ENCODE results near the gene DNAJC5. TPM values are rescaled to one million over a fixed set of nuclear protein-coding genes. Genes with fewer than 3 reads are reported as not detected.
A peak's percentile ranks its signal among the peaks of the same experiment; 100 is the strongest.

The DNAJC5 gene
- polyA plus RNA-seq, 4 donors = 26.5 to 38.5 (median 32.2) TPM

- DNase-seq (ENCODE audit: low read depth in 4 of 4, low spot score in 2 of 4) = no peak
These were observed 83.6 kb downstream of the DNAJC5 start for GRCh38 chr20:63978319-63979228.

DNA sequence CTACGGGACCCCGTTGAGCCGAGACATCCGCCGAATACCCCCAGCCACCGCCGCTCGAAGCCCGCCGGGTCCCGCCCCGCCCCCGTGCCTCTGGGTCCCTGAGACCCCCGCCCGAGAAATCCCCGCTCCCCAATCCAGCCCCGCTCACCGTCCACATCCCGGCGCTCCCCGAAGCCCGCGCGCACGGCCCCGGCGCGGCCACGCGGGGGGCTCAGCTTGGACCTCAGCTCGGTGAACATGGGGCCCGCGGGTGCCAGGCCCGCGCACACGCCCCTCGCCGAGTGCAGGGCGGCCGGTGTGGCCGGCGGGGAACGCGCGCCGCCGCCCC, 84.3 kb downstream of the DNAJC5 start:
- no peak for DNase-seq (ENCODE audit: low read depth in 4 of 4, low spot score in 2 of 4)

DNA sequence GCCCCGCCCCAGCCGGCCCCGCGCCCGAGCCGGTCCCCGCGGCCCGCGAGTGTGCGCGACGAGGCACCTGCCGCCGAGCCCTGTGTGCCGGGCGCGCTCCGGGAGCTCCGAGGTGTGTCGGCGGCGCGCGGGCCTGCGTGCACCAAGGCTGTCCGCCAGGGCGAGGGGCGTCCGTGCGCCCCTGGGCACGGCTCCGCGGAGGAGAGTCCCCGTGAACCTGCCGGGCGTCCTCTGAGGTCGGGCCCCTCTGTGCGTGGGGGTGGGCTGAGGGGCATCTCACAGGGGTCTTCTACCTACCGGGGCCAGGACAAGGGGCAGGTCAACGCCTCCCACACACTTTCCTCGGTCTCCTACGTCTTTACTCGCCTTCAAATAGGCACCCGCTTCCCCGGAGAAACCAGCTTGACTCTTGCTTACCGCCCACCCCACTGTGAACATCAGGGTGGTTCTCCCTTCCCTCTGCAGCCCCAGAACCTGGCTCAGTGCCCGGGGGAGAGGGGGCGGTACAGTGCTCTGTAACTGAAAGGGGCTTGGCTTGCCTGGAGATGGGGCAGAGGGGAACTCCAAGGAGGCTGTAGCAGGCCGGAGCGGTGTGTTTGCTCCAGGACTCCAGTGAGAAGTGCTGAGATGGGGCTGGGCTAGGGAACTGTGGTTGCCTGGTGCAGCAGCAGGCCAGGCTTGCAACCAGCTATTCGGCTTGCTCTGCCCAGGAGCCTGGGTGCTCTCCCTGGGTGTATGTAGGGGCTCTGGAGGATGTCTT, 84.8 kb downstream of the DNAJC5 start, which contains the start of gene SAMD10:
TSS of gene SAMD10 (minus strand) at position 86 of the 760 bp plus-strand sequence. CDS start 175 bp downstream, outside the sequence.
- no peak for DNase-seq (ENCODE audit: low read depth in 4 of 4, low spot score in 2 of 4)

- no peak for DNase-seq (ENCODE audit: low read depth in 4 of 4, low spot score in 2 of 4)
These were observed 85.4 kb downstream of the DNAJC5 start for GRCh38 chr20:63980317-63980805.

DNA sequence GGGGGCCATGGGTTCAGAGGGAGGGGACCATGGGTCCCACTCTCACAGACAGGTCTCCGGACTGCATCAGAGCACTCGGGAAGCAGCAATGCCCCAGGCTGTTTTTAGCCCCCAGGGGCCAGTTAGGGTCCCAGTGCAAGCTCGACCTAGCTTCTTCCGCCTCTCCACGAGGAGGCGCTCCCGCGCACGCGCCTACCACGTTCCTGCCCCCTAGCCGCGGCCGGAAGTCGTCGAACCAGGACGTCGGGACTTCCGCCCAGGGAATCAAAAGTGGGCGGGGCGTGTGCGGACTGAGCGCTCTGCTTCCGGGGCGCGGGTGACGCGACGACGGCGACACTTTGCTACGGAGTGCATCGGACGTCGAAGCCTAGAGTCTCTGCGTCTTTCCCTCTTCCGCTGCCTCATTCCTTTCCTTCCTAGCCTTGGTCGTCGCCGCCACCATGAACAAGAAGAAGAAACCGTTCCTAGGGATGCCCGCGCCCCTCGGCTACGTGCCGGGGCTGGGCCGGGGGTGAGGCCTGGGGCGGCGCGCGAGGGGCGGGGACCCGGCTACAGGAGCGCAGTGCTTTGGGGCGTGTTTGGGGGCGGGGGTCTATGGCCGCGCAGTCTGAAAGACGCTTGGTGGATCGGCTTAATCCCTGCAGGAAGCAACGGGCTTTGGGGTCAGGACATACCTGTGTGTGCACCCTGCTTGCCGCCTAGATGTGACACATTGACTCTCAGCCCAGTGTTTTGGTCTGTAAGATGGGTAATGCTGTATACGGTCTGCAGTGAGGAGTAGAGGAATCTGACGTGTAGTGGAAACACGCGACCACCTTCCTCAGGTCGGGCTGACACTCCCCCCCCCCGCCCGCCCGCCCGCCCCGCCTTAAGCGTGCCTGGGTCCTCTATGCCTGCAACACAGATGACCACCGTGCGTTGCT, 86.1 kb downstream of the DNAJC5 start, which contains the start of gene PRPF6:
TSS of gene PRPF6 (plus strand) at position 327 of the 923 bp plus-strand sequence. CDS start at position 441, 114 bp downstream.
- peak; percentile 72 to 89 (median 82) for DNase-seq (ENCODE audit: low read depth in 4 of 4, low spot score in 2 of 4)

GRCh38 chr20:63982937-63983336, 88.0 kb downstream of the DNAJC5 start:
- no peak for DNase-seq (ENCODE audit: low read depth in 4 of 4, low spot score in 2 of 4)

Other genes with a start within 250 kb of the DNAJC5 start
- 10 to 100 TPM; 25.4 to 44.1 (median 33.6) TPM for gene STMN3, start 241.7 kb upstream of the DNAJC5 start, polyA plus RNA-seq (ENCODE audit: insufficient read length in 4 of 4)
- 10 to 100 TPM; 14.0 to 26.9 (median 19.3) TPM for gene RTEL1, start 236.8 kb upstream of the DNAJC5 start, polyA plus RNA-seq (ENCODE audit: insufficient read length in 4 of 4)
- gene TNFRSF6B, start 198.5 kb upstream of the DNAJC5 start, polyA plus RNA-seq (ENCODE audit: insufficient read length in 4 of 4) = 1 to 10 TPM; 1.6 to 3.8 (median 2.9) TPM
- gene ARFRP1, start 187.2 kb upstream of the DNAJC5 start, polyA plus RNA-seq (ENCODE audit: insufficient read length in 4 of 4) = 10 to 100 TPM; 33.5 to 40.8 (median 36.9) TPM
- 10 to 100 TPM; 15.1 to 27.6 (median 23.7) TPM for gene ZGPAT, start 187.1 kb upstream of the DNAJC5 start, polyA plus RNA-seq (ENCODE audit: insufficient read length in 4 of 4)
- gene LIME1, start 158.5 kb upstream of the DNAJC5 start, polyA plus RNA-seq (ENCODE audit: insufficient read length in 4 of 4) = 10 to 100 TPM in 3 of 4 donors, 1 to 10 TPM in 1; 3.4 to 17.9 (median 12.8) TPM
- gene SLC2A4RG, start 155.3 kb upstream of the DNAJC5 start, polyA plus RNA-seq (ENCODE audit: insufficient read length in 4 of 4) = 100 to 1,000 TPM in 3 of 4 donors, 10 to 100 TPM in 1; 74.0 to 144 (median 117) TPM
- 10 to 100 TPM; 13.9 to 25.7 (median 20.6) TPM for gene ZBTB46, start 63.9 kb upstream of the DNAJC5 start, polyA plus RNA-seq (ENCODE audit: insufficient read length in 4 of 4)
- not detected for gene ABHD16B, start 33.6 kb upstream of the DNAJC5 start, polyA plus RNA-seq (ENCODE audit: insufficient read length in 4 of 4)
- gene TPD52L2, start 29.9 kb upstream of the DNAJC5 start, polyA plus RNA-seq (ENCODE audit: insufficient read length in 4 of 4) = 10 to 100 TPM; 82.9 to 96.6 (median 95.2) TPM
- gene UCKL1, start 61.3 kb downstream of the DNAJC5 start, polyA plus RNA-seq (ENCODE audit: insufficient read length in 4 of 4) = 10 to 100 TPM; 36.6 to 76.7 (median 57.0) TPM
- gene ZNF512B, start 74.8 kb downstream of the DNAJC5 start, polyA plus RNA-seq (ENCODE audit: insufficient read length in 4 of 4) = 10 to 100 TPM; 21.4 to 36.0 (median 29.4) TPM
- 10 to 100 TPM in 2 of 4 donors, 1 to 10 TPM in 2; 6.8 to 14.2 (median 9.6) TPM for gene SAMD10, start 84.5 kb downstream of the DNAJC5 start, polyA plus RNA-seq (ENCODE audit: insufficient read length in 4 of 4)
- 10 to 100 TPM; 86.0 to 95.4 (median 92.7) TPM for gene PRPF6, start 86.0 kb downstream of the DNAJC5 start, polyA plus RNA-seq (ENCODE audit: insufficient read length in 4 of 4)
- gene C20orf204, start 141.1 kb downstream of the DNAJC5 start, polyA plus RNA-seq (ENCODE audit: insufficient read length in 4 of 4) = 1 to 10 TPM in 3 of 4 donors, under 1 TPM in 1; 0.35 to 1.8 (median 1.4) TPM
- 10 to 100 TPM in 3 of 4 donors, 1 to 10 TPM in 1; 7.1 to 17.0 (median 12.6) TPM for gene SOX18, start 154.5 kb downstream of the DNAJC5 start, polyA plus RNA-seq (ENCODE audit: insufficient read length in 4 of 4)
- 10 to 100 TPM; 69.8 to 99.8 (median 96.4) TPM for gene TCEA2, start 168.1 kb downstream of the DNAJC5 start, polyA plus RNA-seq (ENCODE audit: insufficient read length in 4 of 4)
- gene RGS19, start 184.4 kb downstream of the DNAJC5 start, polyA plus RNA-seq (ENCODE audit: insufficient read length in 4 of 4) = 1 to 10 TPM; 5.7 to 8.3 (median 7.1) TPM
- gene OPRL1, start 185.0 kb downstream of the DNAJC5 start, polyA plus RNA-seq (ENCODE audit: insufficient read length in 4 of 4) = 1 to 10 TPM in 3 of 4 donors, under 1 TPM in 1; 0.85 to 1.4 (median 1.2) TPM
- gene LKAAEAR1, start 189.3 kb downstream of the DNAJC5 start, polyA plus RNA-seq (ENCODE audit: insufficient read length in 4 of 4) = under 1 TPM in 2 of 4 donors, not detected in 2; 0.27 to 0.29 TPM
- gene NPBWR2, start 212.4 kb downstream of the DNAJC5 start, polyA plus RNA-seq (ENCODE audit: insufficient read length in 4 of 4) = not detected